Measurements from ENCODE around the gene SPTBN1. TPM values are rescaled to one million over a fixed set of nuclear protein-coding genes. Genes with fewer than 3 reads are reported as not detected.

SPTBN1 gene
- total and polyA plus RNA-seq, 2 donors (not counting 3 experiments of a cell fraction or from before 2014, with no cell fraction given) = 63.3 to 320 TPM

DNA sequence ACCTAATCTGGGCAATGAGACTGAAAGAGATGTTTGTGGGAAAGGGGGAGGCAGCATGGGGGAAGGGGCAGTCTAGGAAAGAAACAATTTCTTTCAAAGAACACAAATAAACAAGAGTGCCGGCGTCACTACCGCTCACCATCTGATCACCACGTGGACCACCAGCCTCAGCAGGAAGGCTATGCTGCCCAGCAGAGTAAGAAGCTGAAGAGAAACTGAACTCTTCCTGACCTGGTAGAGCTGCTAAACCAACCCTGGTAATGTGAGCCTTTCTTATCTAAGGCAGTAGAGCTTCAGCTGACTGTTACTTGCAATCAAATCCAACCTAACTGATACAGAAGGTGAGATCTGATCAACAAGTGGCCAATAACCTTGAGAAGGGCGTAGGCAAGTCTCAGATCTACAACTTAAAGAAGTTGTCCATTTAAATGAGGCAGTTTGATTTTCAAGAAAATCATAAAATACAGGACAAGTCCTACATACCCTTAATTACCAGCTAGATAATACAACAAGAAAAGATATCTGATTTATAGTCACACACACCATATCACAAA, 44.2 kb upstream of the SPTBN1 start:
- BruUV-seq (replicated peaks) = no TSS peak
- H3K9me1 ChIP-seq (replicated peaks; ENCODE audit: control insufficient read depth, extremely low read depth, insufficient read depth, low read length) = no peaks in the 10 kb centered on the region
- dilution Hi-C loops (cut with MboI; ENCODE audit: extremely low pct_ligation_motif_present, low sequenced_read_pairs) (no loop called here), intact Hi-C loops (cut with micrococcal nuclease) (no loop called here)
- H3K27ac ChIP-seq (ENCODE audit: insufficient read depth, low read depth, low read length) = no peak overlapping the region
- no peak for DNase-seq (ENCODE audit: low read depth, low spot score)
- H3K9me3 ChIP-seq (replicated peaks; ENCODE audit: control insufficient read depth, insufficient read depth, low read length) = no peaks in the 10 kb centered on the region
- H3K36me3 ChIP-seq (ENCODE audit: control insufficient read depth in 2 of 2, extremely low read depth in 1 of 2, insufficient read depth in 2 of 2, low read length in 2 of 2) = no peaks in the 10 kb centered on the region
- H2AFZ ChIP-seq (ENCODE audit: low read depth, low read length) = no peak overlapping the region
- TF ChIP-seq EZH2 (IDR thresholded peaks at IDR 0.05; ENCODE audit: borderline replicate concordance, low read depth, low read length, severe bottlenecking) = no peak
- no peak for TF ChIP-seq POLR2A (IDR thresholded peaks at IDR 0.05; ENCODE audit: low read depth, low read length)
- TF ChIP-seq, protein P1, sequence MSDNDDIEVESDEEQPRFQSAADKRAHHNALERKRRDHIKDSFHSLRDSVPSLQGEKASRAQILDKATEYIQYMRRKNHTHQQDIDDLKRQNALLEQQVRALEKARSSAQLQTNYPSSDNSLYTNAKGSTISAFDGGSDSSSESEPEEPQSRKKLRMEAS (IDR thresholded peaks at IDR 0.05; ENCODE audit: insufficient read depth, insufficient read length) = no peak
- no peak for TF ChIP-seq JUN (IDR thresholded peaks at IDR 0.05; ENCODE audit: borderline replicate concordance, insufficient read depth, insufficient read length, low read depth)
- TF ChIP-seq, protein P2, sequence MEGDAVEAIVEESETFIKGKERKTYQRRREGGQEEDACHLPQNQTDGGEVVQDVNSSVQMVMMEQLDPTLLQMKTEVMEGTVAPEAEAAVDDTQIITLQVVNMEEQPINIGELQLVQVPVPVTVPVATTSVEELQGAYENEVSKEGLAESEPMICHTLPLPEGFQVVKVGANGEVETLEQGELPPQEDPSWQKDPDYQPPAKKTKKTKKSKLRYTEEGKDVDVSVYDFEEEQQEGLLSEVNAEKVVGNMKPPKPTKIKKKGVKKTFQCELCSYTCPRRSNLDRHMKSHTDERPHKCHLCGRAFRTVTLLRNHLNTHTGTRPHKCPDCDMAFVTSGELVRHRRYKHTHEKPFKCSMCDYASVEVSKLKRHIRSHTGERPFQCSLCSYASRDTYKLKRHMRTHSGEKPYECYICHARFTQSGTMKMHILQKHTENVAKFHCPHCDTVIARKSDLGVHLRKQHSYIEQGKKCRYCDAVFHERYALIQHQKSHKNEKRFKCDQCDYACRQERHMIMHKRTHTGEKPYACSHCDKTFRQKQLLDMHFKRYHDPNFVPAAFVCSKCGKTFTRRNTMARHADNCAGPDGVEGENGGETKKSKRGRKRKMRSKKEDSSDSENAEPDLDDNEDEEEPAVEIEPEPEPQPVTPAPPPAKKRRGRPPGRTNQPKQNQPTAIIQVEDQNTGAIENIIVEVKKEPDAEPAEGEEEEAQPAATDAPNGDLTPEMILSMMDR (IDR thresholded peaks at IDR 0.05; ENCODE audit: extremely low read depth in 1 of 2, insufficient read depth in 1 of 2, low read depth in 1 of 2, low read length in 2 of 2) = no peak
- no peak for TF ChIP-seq FOS (IDR thresholded peaks at IDR 0.05; ENCODE audit: borderline replicate concordance, insufficient read depth, low read length)
- no peak for TF ChIP-seq GATA2 (IDR thresholded peaks at IDR 0.05; ENCODE audit: insufficient read depth, insufficient read length, low read depth, low read length)
- TF ChIP-seq POLR2AphosphoS5 (IDR thresholded peaks at IDR 0.05; ENCODE audit: insufficient read depth, low read depth, low read length) = no peak
- no peak for TF ChIP-seq MYC (IDR thresholded peaks at IDR 0.05; ENCODE audit: low read depth, low read length)
- FAIRE-seq = no peak
- ChIA-PET POLR2A (no interaction called here), CTCF (no interaction called here)
- H3K27me3 ChIP-seq (ENCODE audit: control insufficient read depth in 2 of 2, insufficient read depth in 2 of 2, low read length in 2 of 2) = no peaks in the 10 kb centered on the region
- H4K20me1 ChIP-seq (replicated peaks; ENCODE audit: control insufficient read depth, extremely low read depth, insufficient read depth, low read length) = no peaks in the 10 kb centered on the region
- no peak overlapping the region for H3K9ac ChIP-seq (replicated peaks; ENCODE audit: extremely low read depth, insufficient read depth, low read length)
- H3K79me2 ChIP-seq (ENCODE audit: control insufficient read depth, insufficient read depth, low read length) = no peaks in the 10 kb centered on the region
- no peak overlapping the region for H3K4me2 ChIP-seq (ENCODE audit: insufficient read depth, low read length)
- H3K4me3 ChIP-seq (replicated peaks in 1 of 3; ENCODE audit: insufficient read depth in 1 of 3, low read depth in 1 of 3, low read length in 3 of 3) = no peak overlapping the region
- H3K4me1 ChIP-seq (ENCODE audit: control insufficient read depth, extremely low read depth, insufficient read depth, low read length) = peaks cover 19% of the 10 kb centered on the region
